Stimulated activated CD4-positive, alpha-beta T cell treated with anti-CD3 and anti-CD28 coated beads, TNF-alpha, amount 100 ng/mL, for 4 hours (primary cell): ENCODE data around the gene ATP9B.
"Not testable (repeated sequence)": the region's sequence is repeated elsewhere in the genome, so short reads cannot be mapped to it uniquely, and the experiment has no call there.

ENCODE experiments used
- DNase-seq, 3 experiments: peaks; one replicate each; pipeline ENCODE4 v3.0.0-alpha.2; 2020; ENCODE audit warnings: low read depth in 3 of 3

Gene ATP9B

DNA sequence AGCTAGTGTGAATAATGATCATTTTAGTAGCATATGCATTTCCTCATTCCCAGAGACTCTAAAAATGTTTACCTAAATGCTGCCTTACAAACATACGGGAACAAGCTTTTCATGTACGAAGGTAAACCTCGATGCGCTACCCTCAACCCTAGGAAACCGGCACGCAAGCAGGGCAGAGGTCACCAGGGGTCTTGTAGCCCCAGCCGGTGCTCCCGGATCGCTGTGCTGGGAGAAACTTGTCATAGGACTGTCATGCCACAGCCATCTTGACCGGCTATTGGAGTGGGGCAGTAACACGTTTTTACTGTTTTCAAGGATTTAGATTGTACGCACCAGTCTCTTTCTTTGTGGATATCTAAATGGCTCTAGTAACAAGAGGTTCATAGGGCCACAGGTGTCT, 291.7 kb downstream of the ATP9B start:
- no peak for DNase-seq

DNA sequence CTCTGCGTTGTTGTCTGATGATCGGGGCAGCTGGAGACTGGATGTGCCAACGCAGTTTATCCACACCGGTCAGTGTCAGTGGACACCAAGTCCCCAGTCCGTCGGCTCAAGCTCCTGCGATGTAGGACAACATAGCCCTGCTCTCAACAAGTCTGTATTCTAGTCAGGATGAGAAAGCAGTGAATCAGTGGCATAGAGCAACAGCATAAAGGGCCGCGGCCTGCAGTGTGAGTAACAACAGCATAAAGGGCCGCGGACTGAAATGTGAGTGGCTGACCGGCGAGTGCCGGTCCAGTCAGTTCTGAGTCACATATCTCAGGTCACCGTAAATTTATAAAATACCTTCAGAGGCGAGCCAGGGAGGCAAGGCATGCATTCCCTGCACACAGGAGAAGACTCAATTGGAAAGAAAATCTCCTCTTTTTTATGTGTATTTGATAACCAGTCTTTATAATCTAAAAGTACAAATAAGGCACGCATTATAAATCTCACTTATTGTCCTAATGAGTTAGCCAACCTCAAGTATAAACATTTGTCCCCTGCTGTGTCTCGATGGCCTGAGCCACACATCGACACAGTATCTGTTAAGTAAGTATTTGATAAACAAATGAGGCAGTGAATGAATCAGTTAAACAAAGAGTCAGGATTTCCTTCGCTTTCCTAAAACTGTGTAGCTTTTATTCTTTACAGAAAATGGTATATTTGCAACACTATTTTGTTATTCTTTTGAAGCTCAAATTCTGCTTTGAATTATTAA, 292.8 kb downstream of the ATP9B start:
- no peak for DNase-seq

DNA sequence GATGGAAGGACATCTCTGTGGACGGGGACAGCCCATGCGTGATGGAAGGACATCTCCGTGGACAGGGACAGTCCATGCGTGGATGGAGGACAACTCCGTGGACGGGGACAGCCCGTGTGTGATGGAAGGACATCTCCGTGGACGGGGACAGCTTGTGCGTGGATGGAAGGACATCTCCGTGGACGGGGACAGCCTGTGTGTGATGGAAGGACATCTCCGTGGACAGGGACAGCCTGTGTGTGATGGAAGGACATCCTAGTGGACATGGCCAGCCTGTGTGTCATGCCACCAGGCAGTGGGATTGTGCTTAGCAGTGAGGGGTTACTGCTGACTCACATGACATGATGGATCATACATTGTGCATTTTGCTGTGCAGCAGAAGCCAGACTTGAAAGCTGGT, 296.5 kb downstream of the ATP9B start:
- DNase-seq, result no peak

DNA sequence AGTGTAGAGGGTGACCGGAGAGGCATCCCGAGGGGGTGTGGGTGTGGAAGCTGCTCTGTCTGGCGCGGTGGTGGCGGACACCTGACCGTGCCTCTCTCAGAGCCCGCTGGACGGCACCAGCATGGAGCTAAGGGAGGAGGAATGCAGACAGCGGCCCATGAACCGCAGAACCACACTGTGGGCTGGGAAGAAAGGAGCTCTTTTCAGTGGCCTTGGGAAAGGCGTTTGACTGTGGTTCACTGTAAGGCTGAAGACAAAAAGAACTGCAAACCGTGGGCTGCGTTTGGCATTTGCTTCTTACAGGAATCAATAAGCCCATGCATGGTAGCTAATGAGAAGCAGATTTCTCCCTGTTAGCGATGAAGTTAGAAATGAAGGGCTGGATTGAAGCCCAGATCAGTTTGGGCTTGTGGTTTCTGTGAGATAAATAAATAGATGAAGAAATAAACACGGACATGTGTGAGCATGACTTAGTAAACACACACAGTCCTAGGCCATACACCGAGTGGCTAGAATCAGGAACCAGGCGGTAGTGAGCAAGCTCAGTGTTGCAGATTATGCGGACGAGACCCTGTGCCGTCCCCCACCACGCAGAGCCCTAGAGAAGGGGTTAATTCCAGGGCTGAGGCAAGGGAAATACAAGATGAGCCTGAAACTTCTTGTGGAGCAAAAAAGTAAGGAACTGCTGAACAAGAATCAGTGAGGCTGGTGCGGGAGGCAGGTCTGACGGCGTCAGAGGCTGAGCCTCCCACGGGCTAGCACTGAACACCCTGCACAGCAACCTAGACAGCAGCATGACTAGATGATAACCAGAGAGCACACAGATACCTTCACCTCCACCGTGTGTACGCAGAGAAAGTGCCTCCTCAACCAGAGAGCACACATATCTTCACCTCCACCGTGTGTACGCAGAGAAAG, 297.2 kb downstream of the ATP9B start:
- DNase-seq, result no peak

DNA sequence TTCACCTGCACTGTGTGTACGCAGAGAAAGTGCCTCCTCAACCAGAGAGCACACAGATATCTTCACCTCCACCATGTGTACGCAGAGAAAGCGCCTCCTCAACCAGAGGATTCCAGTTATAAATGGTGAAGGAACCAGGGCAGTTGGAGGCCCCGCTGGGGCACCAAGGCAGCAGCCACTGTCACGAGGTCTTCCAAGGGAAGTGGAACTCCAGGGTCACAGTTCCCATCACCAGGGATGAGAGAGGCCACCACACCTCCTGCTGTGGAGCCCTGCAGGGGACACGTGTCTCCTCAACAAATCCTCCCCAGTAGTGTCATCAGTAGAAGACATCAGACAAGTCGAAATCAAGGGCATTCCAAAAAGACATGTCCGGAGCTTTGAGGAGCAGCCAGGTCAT, 298.3 kb downstream of the ATP9B start:
- DNase-seq, result no peak

DNA sequence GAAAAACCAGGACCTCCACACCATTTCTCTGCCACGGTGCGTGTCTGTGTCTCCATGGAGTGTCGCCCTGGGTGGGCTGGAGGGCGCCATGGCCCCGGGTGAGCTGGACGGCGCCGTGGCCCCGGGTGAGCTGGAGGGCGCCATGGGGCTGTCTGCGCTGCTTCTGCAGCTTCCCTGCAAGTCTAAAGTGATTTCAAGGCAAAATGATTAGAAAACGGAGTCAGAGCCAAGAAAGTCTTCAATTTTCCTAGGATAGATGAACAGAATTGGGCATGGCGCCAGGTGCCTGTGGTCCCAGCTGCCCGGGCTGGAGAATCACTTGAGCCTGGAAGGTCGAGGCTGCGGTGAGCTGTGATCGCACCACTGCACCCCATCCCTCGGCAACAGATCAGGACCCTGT, 298.8 kb downstream of the ATP9B start:
- DNase-seq, result no peak

DNA sequence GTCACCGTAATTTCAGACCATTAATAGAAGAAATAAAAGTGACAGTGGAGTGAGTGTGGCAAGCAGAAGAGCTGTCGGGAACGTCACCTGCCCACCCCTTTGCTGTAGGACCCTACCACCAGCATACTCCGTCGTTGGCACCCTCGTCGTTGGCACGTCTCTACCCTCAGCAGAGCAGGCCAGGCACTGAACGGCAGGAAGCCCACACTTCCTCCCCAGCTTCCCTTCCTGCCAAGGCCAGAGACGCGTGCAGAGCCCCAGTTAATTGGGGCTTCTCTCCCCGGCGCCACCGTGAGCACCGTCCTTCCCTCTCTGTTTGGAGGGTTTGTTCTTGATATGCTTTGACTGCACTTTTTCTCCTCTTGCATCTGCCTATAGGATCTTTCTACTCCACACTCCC, 299.5 kb downstream of the ATP9B start:
- DNase-seq, result no peak

DNA sequence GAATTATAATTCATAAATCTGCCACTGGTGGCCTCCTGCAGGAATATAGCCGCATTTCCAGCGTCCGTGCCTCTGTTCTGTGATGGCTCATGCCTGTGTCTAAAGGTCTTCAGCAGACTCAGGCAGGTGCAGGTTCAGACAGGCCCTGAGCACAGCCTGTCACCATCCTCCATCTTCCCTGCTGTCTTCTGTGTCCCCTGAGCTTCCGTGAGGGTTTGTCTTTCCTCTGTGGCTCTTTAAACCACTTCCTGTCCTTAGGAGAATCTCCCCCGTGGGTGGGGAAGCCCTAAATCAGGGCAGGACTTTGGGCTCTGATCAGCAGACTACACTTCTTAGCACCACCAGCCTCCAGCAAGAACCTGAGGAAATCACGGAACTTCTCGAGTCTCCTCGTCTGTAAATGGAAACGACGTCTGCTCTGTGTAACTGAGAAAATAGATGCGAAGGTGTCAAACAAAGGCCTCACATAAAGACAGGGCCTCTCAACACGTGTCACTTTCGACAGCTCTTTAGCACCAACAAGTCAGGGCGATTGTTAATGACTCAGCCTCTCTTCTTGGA, 302.4 kb downstream of the ATP9B start:
- DNase-seq, result no peak

DNA sequence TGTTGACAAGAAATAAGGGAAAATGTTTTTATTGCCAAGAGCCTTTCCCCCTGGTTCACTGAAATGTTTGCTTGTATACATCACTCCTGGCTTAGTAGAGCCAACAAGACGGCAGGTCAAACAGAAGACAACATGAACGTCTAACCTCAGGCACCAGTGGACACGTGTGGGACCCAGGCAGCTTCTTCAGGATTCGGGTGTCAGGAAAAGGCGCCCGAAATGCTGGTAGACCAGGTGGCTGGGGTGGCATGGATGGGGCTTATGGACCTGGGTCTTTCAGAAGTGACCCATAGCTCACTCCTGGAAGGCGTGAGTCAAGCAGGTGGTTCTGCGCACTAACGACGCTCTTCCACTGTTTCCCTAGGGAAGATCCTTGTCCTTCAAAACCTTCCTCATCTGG, 303.3 kb downstream of the ATP9B start:
- no peak for DNase-seq

DNA sequence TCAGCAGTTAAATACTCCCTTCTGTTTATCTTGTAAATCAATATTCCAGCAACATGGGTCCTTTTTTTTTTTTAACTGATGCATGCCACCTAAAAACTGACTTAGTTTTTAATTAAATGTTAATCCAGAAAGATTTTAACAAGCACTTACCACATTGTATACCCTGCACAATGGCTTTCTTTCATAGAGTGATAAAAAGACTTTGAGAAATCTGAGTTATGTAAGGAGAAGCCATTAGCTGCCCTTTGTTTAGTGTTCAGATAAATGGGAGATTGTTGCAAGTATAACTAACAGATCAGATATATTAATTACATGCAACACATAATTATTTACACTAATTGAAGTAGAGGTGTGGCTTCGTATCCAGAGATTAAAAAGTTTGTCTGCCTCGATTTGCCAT, 303.8 kb downstream of the ATP9B start:
- DNase-seq, result no peak

DNA sequence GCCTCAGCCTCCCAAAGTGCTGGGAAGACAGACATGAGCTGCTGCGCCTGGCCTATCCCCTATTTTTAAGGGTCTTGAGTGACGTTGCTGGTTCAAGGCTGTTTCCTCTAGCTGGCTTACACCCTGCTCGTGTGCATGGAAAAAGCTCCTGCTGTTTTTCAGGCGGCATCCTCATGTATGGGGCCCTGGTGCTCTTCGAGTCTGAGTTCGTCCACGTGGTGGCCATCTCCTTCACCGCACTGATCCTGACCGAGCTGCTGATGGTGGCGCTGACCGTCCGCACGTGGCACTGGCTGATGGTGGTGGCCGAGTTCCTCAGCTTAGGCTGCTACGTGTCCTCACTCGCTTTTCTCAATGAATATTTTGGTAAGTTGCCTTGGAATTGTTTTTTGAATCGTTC, 304.5 kb downstream of the ATP9B start:
- DNase-seq, result no peak

DNA sequence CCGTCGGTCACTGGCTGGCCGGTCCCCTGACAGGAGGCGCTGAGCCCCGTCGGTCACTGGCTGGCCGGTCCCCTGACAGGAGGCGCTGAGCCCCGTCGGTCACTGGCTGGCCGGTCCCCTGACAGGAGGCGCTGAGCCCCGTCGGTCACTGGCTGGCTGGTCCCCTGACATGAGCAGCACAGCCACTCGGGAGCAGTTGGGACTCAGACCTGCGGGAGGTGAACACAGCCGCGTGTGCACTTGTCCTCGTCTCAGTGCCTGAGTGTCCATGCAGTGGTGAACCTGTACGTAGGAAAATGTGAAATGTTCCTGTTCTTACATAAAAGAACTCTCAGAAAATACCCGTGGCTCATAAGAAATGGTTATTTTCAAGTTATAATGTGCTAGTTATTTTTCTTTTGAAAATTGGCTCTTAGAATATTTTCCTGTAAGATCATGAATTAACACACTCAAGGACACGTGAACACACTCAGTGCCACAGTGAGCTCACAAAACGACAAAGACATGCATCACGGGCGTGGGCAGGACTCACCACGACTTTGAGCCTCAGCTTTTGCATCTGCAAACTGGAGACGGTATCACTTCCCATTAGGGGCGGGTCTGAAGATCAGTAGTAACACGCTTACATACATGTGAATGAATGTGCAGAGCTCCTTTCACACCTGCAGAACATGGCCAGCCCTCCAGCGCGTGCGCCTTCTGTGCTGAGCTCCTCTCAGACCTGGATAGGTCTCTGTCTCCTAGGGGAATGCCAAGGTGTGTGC, 305.4 kb downstream of the ATP9B start:
- DNase-seq, result no peak

DNA sequence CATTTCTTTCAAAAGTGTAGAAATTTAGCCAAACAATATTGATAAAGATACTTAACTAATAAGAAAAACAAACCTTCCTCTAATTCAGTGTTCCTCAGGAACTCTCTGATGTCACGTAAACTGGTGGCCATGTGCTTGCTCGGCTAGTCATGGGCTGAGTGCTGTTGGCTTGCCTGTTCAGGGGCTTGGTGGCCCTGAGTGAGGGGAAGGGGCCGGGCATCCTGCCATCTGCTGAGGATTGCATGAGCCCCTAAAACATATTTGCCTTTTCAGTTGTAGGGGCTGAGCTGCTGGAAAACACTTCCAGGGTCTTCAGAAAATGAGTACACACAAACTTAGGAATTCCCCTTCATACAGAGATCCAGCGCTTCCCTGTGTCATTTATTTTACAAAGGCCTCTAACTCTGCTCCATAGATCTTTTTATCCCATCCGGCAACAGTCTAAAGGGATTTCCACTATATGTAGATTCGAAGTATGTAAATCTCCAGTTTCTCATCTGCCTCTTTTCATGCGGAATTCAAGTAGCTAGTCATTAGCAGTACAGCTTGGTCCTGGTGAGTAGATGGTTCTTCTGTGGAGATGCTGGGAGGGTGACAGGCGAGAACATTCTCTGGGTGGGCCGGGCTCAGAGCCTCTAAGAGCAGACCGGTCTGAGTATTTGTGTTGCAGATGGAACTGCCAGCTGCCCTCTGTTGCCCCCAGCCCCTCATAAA, 306.4 kb downstream of the ATP9B start:
- DNase-seq, result no peak

DNA sequence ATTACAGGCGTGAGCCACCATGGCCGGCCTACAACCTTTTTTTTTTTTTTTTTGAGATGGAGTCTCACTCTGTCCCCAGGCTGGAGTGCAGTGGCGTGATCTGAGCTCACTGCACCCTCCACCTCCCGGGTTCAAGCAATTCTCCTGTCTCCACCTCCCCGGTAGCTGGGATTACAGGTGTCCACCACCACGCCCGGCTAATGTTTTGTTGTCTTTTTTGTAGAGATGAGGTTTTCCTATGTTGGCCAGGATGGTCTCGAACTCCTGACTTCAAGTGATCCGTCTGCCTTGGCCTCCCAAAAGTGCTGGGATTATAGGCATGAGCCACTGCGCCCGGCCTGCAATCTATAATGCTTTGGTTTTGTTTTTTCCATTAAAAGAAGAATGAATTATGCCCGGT, 307.5 kb downstream of the ATP9B start:
- DNase-seq, result not testable (repeated sequence)

DNA sequence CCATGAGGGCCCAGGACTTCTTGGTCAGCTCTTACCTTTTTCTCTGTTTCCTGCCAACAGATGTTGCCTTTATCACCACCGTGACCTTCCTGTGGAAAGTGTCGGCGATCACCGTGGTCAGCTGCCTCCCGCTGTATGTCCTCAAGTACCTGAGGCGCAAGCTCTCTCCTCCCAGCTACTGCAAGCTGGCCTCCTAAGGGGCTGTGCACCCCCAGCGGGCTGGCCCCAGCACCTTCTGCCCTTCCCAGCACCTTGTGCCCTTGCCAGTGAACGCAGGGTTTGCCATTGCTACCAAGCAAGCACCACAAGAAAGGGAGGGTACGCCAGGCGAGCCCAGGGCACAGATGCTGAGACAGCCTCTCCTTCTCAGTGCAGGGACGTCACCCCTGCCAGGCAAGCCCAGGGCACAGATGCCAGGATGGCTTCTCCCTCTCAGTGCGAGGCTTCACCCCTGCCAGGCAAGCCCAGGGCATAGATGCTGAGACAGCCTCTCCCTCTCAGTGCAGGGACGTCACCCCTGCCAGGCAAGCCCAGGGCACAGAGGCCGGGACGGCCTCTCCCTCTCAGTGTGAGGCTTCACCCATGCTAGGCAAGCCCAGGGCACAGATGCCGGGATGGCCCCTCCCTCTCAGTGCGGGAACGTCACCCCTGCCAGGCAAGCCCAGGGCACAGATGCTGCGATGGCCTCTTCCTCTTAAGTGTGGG, 308.1 kb downstream of the ATP9B start:
- no peak for DNase-seq

DNA sequence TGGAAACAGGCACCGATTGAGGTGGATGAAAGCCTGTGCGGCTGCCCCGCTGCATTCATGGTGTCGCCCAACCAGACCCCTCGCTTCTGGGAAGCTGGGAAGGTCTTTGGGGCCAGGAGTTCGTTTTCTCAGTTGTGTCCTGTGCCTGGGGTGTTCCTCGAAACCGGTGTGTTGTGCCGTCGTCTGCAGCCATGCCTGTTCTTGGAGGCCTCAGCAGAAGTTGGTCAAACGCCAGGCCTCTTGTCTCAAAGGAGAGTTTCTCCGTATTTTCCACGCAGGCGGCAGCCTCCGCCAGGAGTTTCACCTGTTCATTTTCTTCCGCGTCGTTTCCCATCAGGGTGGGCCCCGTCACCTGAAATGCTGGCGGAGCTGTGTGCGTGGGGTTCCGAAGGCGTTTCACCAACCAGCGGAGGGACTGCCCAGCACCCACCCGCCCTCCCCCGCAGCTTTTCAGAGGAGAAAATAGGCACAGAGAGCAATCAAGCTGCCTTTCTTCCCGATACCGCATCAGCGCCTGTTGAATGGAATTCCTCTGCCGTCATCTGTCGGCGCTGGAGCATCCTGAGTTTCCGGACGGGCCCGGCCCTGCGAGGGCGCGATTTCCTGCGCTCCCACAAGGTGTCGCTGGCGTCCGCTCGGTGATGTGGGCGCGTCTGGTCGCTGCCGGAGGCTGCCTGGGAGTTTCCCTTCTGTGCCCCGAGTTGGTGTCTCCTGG, 309.5 kb downstream of the ATP9B start:
- DNase-seq, result peak; percentile 71 to 78 (median 72)

DNA sequence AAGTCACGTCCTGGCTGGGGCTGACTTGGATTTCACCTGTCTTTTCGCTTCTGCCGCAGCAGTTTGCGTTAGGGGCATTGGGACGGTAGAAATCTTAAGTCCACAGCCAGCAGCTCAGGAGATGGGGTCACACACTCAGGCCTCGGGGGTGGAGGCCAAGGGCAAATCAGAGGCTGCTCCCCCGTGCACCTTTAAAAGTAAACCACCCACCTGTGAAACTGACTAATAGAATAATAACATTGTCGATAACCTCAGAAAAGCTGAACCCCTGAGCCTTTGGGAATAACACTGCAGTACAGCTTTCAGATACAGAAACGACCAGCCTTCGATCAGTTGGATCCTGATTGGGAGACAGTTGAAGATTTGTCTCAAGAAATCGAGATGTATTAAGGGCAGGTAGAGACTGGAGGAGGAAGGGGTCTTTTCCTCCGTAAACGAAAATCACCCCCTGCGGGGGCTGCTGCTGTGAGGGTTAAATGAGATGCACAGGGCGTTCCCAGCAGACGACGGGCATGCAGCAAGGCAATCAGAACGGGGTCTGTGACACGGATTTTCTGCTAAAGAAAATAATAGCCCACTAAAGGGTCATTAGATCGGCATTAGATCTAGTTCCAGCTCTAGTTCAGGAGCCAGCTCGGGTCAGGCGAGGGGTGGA, 310.2 kb downstream of the ATP9B start:
- DNase-seq, result no peak

DNA sequence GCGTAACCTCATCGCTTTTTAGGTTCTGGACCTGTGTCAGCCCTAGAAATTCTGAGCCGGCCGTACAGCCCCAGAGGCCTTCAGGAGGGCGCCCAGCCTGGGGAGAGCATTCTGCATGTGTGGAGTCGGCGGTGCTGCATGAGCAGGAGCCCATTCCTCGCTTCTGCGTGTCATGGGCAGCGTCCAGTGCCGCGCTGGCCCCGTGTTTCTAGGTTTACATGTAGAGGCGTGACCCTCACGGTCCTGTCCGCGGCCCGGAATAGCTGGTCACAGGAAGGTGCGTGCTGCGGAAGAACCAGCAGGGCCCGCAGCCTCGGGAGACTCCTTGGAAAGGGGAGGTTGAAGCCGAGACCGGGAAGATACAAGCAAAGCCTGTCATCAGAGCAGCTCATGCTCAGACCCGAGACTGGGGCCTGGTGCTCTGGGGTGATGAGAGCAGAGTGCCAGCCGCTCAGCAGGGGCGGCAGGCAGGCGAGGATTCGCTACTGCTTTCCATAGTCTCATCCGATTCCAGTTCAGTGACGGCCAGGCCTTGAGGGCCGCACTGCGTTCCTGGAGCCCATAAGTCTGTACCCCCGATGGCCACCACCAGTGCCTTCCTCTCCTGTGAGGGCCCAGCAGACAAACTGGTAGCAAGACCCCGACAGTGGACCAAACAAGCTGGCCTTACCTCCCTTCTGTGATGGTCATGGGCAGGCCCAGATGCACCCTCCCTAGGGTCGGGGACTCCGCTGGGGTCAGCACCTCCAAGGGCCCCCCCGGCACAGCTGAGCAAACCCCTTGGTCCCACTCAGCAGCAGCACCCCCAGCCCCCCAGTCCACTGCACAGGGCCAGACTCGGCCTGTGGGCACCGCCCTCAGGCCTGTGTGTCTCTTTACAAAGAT, 311.0 kb downstream of the ATP9B start:
- DNase-seq, result no peak
